ENCODE results near the gene DDAH2. TPM values are rescaled to one million over a fixed set of nuclear protein-coding genes. Genes with fewer than 3 reads are reported as not detected.

The DDAH2 gene
- polyA plus RNA-seq, 3 donors from 2014 or later = 58.5 to 112 (median 74.9) TPM

DNA sequence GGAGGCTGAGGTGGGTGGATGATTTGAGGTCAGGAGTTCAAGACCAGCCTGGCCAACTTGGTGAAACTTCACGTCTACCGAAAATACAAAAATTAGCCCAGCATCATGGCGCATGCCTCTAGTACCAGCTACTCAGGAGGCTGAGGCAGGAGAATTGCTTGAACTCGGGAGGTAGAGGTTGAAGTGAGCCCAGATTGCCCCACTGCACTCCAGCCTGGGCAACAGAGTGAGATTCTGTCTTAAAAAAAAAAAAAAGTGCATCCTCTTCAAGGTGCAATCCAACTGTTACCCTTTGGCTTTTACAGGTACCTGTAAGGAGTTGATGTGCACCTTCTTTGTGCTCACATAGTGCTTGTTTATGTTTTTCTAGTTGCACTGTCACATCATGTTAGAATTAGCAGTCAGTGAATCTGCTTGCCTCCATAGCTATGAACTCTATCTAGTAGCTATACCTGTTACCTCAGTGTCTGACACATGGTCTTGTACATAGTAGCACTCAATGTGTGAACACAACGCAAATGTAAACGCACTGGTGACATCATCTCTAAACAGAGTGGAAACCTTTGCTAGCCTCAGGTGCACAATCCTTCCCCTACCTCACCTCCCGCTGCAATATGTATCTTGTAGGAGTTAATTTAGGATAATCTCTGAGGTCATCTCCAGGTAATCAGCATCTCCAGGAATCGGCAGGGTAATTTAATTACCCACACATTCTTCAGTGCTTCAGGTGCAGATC lies 20.4 kb upstream of the DDAH2 start:
- peaks cover 0 to 2% (median 1%) of the 10 kb centered on the region in 3 donors for H3K27me3 Mint-ChIP-seq (ENCODE audit: low read depth in 3 of 3)
- DNase-seq = no peak
- no peak overlapping the region for H3K27ac Mint-ChIP-seq
- H3K9me3 Mint-ChIP-seq = no peaks in the 10 kb centered on the region
- H3K4me1 Mint-ChIP-seq = no peaks in the 10 kb centered on the region
- peaks cover 5 to 11% (median 9%) of the 10 kb centered on the region in 3 donors for H3K36me3 Mint-ChIP-seq
- H3K4me3 Mint-ChIP-seq = no peak overlapping the region

DNA sequence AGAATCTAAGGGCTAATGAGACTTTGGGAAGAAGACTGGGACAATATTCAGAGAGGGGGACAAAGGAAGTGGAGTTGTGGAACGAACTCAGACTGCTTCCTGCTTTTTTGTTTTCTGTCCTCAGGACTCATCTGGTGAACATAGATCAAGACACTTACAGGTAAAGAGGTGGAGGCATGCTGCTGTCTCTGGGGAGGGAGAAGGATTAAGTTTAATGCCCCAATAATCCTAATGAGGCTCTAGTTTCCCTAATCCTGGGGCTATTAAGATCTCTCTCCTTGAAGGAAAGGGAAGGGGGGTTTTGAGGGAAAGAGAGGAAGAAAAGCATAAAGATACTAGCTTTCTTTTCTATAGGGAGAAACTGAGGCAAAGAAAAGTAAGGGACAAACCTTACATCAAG lies 15.3 kb upstream of the DDAH2 start:
- H3K4me1 Mint-ChIP-seq = peaks cover 17 to 19% of the 10 kb centered on the region in 2 donors
- no peak overlapping the region for H3K4me3 Mint-ChIP-seq

DNA sequence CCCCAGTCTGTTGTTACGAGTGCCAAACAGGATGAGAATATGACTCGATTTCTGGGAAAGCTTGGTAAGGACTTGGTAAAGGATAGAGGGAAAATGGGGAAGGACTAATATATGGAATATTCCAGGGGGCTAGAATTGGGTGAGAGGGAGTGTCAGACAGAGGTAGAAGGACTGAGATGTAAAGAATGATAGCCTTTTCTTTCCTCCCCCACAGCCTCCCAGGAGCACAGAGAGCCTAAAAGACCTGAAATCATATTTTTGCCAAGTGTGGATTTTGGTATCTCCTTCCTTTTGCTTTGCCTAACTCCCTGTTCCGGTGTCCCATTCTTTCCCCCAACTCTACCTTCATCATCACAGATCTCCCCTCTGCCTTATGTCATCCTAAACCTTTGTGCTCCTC lies 13.8 kb upstream of the DDAH2 start:
- peaks cover 5 to 11% (median 10%) of the 10 kb centered on the region in 3 donors for H3K36me3 Mint-ChIP-seq
- DNase-seq = no peak
- peaks cover 32 to 34% of the 10 kb centered on the region in 2 donors for H3K4me1 Mint-ChIP-seq
- H3K9me3 Mint-ChIP-seq = no peaks in the 10 kb centered on the region
- H3K4me3 Mint-ChIP-seq = no peak overlapping the region
- H3K27me3 Mint-ChIP-seq (ENCODE audit: low read depth in 3 of 3) = peaks cover 8 to 11% (median 9%) of the 10 kb centered on the region in 3 donors
- no peak overlapping the region for H3K27ac Mint-ChIP-seq

More for the DNA sequence above, 15.3 kb upstream of the DDAH2 start:
- peaks cover 5 to 11% (median 10%) of the 10 kb centered on the region in 3 donors for H3K36me3 Mint-ChIP-seq
- peak overlapping the region in 1 of 6 donors; percentile 46 for H3K27ac Mint-ChIP-seq
- H3K9me3 Mint-ChIP-seq = no peaks in the 10 kb centered on the region
- DNase-seq = no peak
- peaks cover 5 to 9% (median 8%) of the 10 kb centered on the region in 3 donors for H3K27me3 Mint-ChIP-seq (ENCODE audit: low read depth in 3 of 3)

DNA sequence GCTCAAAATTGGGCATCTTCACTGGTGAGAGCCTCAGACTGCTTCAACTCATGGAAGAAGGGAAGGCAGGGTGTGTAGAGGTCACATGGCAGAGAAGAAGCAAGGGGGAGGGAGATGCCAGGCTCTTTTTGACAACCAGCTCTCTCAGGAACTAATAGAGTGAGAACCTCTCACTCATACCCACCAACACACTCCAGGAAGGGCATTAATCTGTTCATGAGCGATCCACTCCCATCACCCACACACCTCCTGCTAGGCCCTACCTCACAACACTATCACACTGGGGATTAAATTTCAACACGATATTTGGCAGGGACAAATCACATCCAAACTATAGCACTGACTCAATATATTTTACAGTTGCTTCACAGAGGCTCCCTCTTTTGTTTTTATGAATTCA lies 12.7 kb upstream of the DDAH2 start:
- Mint-ChIP-seq H3K4me3 (peak overlapping the region; percentile 10 to 96 (median 50)), H3K4me1 (peaks cover 43 to 45% of the 10 kb centered on the region in 2 donors), H3K36me3 (peaks cover 0 to 8% (median 4%) of the 10 kb centered on the region in 3 donors), H3K27me3 (ENCODE audit: low read depth in 3 of 3) (peaks cover 7 to 15% (median 8%) of the 10 kb centered on the region in 3 donors), H3K27ac (peak overlapping the region in 3 of 6 donors; percentile 14 to 69 (median 48)), H3K9me3 (no peaks in the 10 kb centered on the region)
- DNase-seq = no peak

DNA sequence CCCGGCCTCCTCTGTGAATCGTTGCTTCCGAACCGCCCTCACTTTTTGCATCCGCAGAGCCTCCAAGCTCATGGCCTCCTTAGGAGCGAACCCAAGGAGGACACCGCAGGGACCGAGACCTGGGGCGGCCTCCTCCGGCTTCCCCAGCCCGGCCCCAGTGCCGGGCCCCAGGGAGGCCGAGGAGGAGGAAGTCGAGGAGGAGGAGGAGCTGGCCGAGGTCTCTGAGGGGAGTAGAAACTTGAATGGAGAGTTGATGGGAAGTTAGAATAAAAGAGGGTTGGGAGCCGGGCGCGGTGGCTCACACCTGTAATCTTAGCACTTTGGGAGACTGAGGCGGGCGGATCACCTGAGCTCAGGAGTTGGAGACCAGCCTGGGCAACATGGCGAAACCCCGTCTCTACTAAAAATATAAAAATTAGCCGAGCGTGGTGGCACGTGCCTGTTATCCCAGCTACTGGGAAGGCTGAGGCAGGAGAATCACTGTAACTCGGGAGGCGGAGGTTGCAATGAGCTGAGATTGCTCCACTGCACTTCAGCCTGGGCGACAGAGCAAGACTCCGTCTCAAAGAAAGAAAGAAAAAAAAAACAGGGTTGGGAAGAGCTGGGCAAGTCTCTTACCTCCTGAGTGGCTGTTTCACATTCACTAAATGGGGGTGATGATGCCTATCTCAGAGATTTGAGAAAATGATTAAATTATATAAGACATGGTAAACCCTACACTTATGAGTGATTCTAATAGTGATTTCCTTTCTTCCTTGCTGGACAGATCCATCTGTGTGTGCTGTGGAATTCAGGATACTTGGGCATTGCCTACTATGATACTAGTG lies 11.5 kb upstream of the DDAH2 start:
- Mint-ChIP-seq H3K36me3 (peaks cover 2 to 8% (median 4%) of the 10 kb centered on the region in 3 donors), H3K4me1 (peaks cover 52 to 56% of the 10 kb centered on the region in 2 donors), H3K27ac (peak overlapping the region; percentile 94 to 99 (median 97)), H3K27me3 (ENCODE audit: low read depth in 3 of 3) (peaks cover 8 to 21% (median 15%) of the 10 kb centered on the region in 3 donors), H3K9me3 (no peaks in the 10 kb centered on the region), H3K4me3 (peak overlapping the region; percentile 88 to 98 (median 97))
- no peak for DNase-seq

DNA sequence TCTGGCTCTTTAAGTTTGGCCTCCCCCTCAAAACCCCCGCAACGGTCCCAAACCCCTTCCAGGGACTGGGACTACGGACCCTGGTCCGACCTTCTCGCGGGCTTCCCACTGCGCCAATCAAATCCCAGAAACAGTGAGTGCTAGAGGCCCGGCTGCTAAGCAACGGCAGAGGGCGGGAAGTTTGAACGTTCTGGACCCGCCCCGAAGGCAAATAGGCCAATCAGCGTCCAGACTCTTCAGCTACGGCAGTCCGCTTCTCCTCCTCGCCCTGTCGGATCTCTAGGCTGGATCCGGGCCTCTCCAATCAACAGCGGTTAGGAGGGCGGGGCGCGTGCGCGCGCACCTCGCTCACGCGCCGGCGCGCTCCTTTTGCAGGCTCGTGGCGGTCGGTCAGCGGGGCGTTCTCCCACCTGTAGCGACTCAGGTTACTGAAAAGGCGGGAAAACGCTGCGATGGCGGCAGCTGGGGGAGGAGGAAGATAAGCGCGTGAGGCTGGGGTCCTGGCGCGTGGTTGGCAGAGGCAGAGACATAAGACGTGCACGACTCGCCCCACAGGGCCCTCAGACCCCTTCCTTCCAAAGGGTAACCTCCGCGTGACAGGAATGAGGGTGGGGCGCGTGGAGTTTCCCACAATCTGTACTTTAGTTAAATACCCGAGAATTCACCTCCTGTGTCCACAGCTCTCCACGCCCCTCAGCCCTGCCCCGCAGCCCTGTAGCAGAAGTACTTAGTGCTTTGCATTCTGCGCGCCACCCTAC lies 10.7 kb upstream of the DDAH2 start, which contains the start of gene MSH5:
MSH5 (plus strand) TSS at position 367 of the 758 bp plus-strand sequence. CDS start 462 bp downstream, outside the sequence.
- peak within 1 kb of the TSS; percentile 88 to 98 (median 97) for H3K4me3 Mint-ChIP-seq
- H3K27ac Mint-ChIP-seq = peak within 1 kb of the TSS; percentile 94 to 99 (median 97)
- DNase-seq = peak; percentile 96
- H3K4me1 Mint-ChIP-seq = peaks cover 52 to 59% of the 10 kb centered on the region in 2 donors
- H3K27me3 Mint-ChIP-seq (ENCODE audit: low read depth in 3 of 3) = peaks cover 8 to 25% (median 18%) of the 10 kb centered on the region in 3 donors
- peaks cover 0 to 5% (median 4%) of the 10 kb centered on the region in 3 donors for H3K36me3 Mint-ChIP-seq
- no peaks in the 10 kb centered on the region for H3K9me3 Mint-ChIP-seq

DNA sequence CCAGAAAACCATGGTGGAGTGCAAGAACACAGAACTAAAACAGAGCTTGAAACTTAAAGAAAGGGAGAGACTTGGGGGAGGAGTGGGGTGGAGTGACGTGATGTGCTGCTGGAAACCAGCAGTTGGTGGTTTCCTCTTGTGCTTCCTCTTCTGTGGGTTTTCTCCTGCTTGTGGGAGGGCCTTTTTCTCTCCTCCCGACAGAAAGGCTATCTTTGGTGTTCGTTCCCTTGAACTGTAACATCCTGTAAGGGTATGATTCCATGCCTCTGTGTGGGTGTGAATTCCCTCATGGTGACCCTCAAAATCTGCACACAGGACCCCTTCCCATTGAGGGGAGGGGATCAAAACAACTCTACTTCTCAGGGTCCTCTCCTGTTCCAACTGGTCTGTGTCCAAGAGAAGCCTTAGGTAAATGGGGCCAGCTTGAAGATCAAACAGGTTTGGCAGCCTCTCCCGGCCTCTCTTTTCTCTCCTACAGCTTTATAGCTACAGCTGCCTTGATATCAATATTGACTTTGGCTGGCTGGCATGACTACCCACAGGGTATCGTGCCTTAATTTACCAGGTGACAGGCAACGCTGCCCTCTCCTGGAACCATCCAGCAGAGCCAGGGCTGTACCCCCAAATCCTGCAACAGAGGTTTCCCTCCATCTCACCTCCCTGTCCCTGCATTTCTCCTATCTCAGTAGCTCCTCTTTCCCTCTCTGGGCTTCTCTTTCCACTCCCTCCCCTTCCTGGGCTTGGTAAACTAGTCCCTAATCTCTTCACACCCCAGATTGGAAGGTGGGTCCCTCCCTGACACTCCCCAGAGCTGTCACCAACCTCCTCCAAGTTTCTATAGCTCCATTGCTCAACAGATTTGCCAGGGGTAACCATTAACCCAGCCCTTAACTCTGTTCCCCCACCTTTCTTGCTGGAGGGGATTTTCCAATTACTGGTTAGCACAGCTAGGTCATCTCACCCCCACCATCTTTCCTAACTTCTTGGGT lies 9.2 kb upstream of the DDAH2 start:
- no peaks in the 10 kb centered on the region for H3K9me3 Mint-ChIP-seq
- peaks cover 67 to 72% of the 10 kb centered on the region in 2 donors for H3K4me1 Mint-ChIP-seq
- peaks cover 1 to 12% (median 5%) of the 10 kb centered on the region in 3 donors for H3K36me3 Mint-ChIP-seq
- H3K27me3 Mint-ChIP-seq (ENCODE audit: low read depth in 3 of 3) = peaks cover 8 to 28% (median 18%) of the 10 kb centered on the region in 3 donors
- H3K4me3 Mint-ChIP-seq = peak overlapping the region; percentile 88 to 98 (median 96)
- peak; percentile 80 for DNase-seq
- peak overlapping the region; percentile 94 to 99 (median 97) for H3K27ac Mint-ChIP-seq

DNA sequence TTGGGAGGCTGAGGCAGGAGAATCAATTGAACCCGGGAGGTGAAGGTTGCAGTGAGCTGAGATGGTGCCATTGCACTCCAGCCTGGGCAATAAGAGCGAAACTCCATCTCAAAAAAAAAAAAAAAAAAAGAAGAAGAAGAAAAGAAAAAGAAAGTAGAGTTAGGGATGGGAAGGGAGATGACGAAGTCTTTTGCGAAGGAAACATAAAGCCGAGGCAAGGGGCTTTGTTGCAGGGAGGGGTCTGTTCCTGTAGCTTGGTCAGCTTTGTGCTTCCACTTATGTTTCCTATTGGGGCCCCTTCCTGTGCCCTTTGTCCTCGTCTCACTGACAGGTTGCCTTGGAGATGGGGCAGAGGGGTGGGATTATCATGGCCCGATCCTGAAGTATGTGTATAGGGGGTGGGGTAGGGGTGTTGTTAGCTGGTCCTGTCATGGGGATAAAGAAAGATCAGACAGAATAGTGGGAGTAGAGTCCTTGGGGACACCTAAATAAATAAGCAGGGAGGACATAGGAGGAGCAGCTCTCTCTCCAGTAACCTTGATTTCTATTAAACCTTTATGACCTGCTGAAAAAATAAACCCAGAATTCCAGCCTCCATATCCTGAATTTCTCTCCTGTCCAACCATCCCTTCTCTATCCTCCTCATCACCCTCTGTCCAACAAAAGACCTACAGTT lies 8.4 kb upstream of the DDAH2 start:
- H3K27me3 Mint-ChIP-seq (ENCODE audit: low read depth in 3 of 3) = peaks cover 8 to 28% (median 18%) of the 10 kb centered on the region in 3 donors
- H3K4me3 Mint-ChIP-seq = peak overlapping the region; percentile 88 to 98 (median 96)
- H3K4me1 Mint-ChIP-seq = peaks cover 71 to 76% of the 10 kb centered on the region in 2 donors
- no peaks in the 10 kb centered on the region for H3K9me3 Mint-ChIP-seq
- peaks cover 4 to 15% (median 5%) of the 10 kb centered on the region in 3 donors for H3K36me3 Mint-ChIP-seq
- no peak for DNase-seq
- peak overlapping the region; percentile 94 to 99 (median 97) for H3K27ac Mint-ChIP-seq

DNA sequence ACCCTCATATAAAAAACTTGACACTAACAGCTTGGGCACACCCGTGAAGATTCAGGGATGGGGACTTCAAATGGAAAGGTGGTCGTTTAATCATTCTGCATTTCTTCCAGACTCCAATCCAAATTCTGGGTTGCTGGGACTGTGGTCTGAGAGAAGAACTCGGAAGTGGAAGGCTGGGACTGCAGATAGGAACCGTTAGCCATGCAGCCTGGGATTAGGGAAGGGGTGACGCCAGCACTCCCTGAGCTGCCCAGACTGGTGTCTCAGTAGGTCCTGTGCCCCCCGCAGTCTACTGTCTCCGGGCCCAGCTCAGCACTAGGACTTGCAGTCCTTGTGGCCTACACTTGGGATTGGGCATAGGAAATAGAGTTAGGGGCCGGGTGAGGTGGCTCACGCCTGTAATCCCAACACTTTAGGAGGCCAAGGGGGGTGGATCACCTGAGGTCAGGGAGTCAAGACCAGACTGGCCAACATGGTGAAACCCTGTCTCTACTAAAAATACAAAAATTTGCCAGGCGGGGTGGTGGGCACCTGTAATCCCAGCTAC lies 7.7 kb upstream of the DDAH2 start:
- H3K4me3 Mint-ChIP-seq = peak overlapping the region; percentile 88 to 98 (median 96)
- DNase-seq = no peak
- H3K4me1 Mint-ChIP-seq = peaks cover 75 to 82% of the 10 kb centered on the region in 2 donors
- H3K36me3 Mint-ChIP-seq = peaks cover 9 to 19% (median 9%) of the 10 kb centered on the region in 3 donors
- H3K27ac Mint-ChIP-seq = peak overlapping the region; percentile 94 to 99 (median 97)
- H3K9me3 Mint-ChIP-seq = no peaks in the 10 kb centered on the region
- H3K27me3 Mint-ChIP-seq (ENCODE audit: low read depth in 3 of 3) = peaks cover 8 to 28% (median 18%) of the 10 kb centered on the region in 3 donors

DNA sequence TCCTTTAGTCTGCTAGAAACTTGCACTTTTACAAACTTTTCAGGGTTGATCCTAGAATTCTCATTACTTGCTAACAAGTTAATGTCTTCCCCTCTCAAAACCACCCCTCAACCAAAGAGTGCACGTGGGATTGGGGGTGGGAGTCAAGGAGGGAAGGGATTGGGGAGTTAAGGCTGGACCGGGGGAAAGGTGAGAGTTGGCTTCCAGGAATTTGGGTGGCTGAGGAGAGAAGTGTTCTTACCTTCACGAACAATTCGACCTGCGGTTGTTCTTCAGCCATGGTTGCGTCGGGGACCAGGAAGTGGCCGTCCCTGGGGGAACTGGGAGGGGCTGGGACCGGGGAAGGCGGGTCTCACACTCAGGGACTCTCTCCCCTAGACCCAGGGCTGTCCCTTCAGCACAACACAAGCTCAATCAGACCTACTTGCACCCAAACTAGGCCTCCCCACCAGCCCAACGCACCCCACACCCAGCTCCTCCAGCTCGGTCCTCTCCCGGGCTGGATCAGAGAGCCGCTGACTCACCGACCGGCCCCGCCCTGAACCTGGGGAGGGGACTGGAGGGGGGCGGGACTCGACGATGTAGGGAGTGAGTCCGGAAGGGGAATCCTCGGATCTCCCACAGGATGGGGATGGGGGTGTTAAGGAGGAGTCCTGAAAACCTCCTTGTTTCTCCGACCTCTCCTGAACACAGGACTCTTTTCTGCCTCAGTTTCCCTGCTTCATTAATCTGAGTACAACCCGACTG lies 7.1 kb upstream of the DDAH2 start, which contains the start of gene CLIC1:
CLIC1 (minus strand) TSS at position 510 of the 747 bp plus-strand sequence; CDS start at position 280, 230 bp downstream.
- peak within 1 kb of the TSS; percentile 94 to 99 (median 97) for H3K27ac Mint-ChIP-seq
- peaks cover 8 to 28% (median 18%) of the 10 kb centered on the region in 3 donors for H3K27me3 Mint-ChIP-seq (ENCODE audit: low read depth in 3 of 3)
- peaks cover 77 to 86% of the 10 kb centered on the region in 2 donors for H3K4me1 Mint-ChIP-seq
- peaks cover 9 to 22% (median 12%) of the 10 kb centered on the region in 3 donors for H3K36me3 Mint-ChIP-seq
- no peaks in the 10 kb centered on the region for H3K9me3 Mint-ChIP-seq
- DNase-seq = peak; percentile 71 to 74 (median 73)
- H3K4me3 Mint-ChIP-seq = peak within 1 kb of the TSS; percentile 88 to 98 (median 96)
